A204.1 (cell line): Measurements from ENCODE around the gene ALOX5.

Experiments used
- FAIRE-seq: peaks from 2 replicates; lab custom pipeline; 2012; peaks lifted over from hg19 to GRCh38; lab: Jason Lieb, UNC

ALOX5 gene

GRCh38 chr10:45425621-45426563 lies 51.9 kb downstream of the ALOX5 start:
- FAIRE-seq = no peak

- no peak for FAIRE-seq
Measured at GRCh38 chr10:45427262-45427969, 53.4 kb downstream of the ALOX5 start.

DNA sequence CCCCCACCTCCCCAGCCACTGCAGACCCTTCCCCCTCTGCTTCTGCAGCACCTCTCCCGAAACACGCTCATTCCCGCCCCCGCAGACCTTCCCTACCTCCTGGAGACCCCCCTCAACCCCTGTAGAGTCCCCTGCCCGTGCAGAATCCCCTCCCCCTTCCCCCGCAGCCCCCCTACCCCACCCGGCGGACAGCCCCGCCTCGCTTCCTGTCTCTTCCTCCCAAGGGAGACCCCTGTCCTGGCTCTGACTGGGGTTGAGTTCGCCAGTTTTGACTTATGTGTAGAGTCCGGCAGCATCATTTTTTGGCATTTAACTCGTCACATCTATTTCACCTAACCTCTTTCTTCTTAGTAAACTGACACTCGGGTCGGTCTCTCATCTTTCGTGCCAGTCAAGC lies 54.0 kb downstream of the ALOX5 start:
- no peak for FAIRE-seq

DNA sequence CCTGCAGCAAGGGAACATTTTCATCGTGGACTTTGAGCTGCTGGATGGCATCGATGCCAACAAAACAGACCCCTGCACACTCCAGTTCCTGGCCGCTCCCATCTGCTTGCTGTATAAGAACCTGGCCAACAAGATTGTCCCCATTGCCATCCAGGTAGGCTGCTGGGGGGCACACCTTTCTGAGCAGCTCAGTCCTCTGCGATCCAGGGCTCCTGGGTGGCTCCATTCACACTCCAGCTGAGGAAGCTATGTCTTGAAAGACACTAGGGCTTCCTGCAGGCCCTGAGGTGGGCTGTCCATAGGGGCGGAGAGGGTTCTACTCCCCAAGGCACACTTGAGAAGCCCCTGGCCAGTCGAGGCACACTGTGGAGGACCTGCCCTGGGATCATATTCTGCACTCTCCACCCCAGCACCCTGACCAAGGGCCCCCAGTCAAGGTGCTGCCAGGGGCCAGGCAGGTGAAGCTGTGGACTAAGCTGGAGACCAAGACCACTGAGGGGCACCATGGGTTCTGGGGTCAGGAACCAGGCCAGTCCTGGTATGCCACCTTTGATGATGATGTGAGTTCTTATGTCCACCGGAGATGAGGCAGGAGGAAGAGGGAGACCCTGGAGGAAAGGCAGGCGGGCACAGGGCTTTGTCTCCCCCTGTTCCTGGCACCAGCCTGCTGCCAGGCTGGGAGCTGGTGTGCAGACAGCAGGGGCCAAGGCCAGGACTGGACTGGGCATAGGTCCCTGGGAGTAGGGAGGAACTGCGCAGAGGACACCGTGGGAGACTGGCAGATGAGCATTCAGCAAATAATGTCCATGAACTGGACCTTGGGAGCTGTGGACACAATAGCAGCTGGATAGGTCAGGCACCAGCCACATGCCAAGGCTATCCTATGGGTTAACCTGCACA lies 54.8 kb downstream of the ALOX5 start:
- FAIRE-seq = no peak

- no peak for FAIRE-seq
Measured at GRCh38 chr10:45429790-45430189, 55.8 kb downstream of the ALOX5 start.

DNA sequence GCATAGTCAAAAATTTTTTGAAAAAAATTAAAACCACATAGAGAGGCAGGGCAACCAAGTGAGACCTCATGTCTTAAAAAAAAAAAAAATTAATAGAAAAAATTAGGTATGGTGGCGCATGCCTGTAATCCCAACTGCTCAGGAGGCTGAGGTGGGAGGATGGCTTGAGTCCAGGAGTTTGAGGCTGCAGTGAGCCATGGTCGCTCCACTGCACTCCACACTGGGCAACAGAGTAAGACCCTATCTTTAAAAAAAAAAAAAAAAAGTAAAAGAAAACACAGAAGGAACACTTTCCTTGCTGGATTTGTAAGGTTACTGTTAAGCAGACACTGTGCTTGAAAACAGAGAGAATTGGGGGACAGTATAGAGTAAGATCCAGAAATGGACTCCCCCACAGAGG lies 58.1 kb downstream of the ALOX5 start:
- no peak for FAIRE-seq

DNA sequence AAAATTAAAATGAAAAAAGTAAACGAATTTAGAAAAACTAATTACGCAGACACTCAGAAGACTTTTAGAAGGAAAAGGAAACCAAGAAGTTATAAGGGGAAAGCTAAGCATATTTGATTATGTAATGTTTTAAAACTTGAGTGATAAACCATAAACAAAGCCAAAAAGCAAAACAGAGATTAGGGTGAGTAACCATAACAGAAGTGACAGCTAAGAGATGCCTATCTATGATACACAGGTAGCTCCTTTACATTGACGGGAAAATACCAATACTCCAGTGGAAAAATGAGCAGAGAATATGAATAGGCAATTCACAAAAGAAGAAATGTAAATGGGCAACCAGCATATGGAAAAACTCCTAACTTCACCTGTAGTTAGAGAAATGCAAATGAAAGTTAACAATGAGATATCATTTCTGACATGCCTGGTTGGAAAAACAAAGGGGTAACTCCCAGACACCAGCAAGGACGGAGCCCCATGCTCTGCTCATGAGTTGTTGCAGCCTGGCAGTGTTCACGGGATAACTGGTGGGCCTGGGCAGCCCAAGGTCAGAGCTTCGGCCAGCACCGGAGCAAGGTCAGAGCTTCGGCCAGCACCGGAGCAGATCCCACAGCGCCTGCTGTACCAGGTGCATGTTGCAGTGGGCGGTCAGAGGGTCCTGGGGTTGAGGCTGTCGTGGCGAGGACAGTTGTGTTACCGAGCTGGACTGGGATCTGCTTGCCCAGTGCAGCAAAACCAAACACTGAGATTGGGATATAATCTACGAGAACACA lies 58.9 kb downstream of the ALOX5 start:
- FAIRE-seq = no peak

GRCh38 chr10:45433716-45434469 lies 59.9 kb downstream of the ALOX5 start:
- no peak for FAIRE-seq

DNA sequence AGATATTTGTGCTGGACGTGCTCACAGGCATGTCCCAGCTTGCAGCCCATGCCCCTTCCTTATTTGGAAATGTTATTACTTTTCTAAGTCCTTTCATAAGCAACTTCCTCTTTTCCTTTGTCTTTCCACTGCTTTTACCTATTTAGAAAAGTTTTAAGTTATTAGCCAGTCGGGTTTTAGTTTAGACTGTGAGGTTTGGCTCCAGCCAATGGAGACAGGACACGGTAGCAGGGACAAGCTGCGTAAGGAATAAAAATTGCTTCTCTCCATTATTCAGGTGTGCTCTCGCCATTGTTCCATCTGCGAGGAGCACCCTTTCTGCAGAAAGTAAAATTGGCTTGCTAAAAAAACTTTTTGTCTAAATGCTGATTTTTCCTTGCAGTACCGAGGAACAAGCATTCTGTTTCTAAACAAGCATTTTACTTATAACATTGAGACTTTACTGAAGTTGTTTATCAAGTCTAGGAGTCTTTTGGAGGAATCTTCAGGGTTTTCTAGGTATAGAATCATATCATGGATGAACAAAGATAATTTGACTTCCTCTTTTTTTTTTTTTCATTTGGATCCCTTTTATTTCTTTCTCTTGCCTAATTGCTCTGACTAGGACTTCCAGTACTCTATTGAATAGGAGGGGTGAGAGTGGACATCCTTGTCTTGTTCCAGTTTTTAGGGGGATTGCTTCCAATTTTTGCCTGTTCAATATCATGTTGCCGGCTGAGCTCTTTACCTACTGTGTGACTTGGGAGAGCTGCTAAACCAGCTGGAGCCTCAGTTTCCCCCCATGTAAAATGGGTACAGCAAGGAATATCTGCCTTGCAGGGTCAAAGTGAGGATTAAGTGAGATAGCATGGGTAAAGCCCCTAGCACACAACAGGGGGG lies 63.8 kb downstream of the ALOX5 start:
- FAIRE-seq = no peak

GRCh38 chr10:45438466-45439090 lies 64.6 kb downstream of the ALOX5 start:
- FAIRE-seq = no peak

DNA sequence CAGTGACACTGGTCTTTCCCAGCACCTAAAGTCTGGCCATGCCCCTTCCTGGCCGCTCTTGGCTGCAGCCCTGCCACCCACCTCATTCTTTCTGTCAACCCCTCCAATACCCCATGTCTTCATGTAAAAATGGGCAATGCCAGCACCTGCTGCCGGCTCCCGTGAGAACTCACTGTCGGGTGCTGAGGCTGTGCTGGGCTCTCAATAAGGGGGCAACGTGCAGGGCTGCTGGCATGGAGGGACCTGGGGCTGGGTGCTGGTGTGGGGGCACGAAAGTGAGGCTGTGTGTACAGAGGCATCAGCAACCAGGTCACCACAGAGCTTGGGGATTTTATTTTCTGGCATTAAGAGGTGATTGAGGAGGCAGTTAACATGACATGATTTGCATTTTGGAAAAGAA lies 65.3 kb downstream of the ALOX5 start:
- no peak for FAIRE-seq

- no peak for FAIRE-seq
Measured at GRCh38 chr10:45439873-45440272, 65.9 kb downstream of the ALOX5 start.

DNA sequence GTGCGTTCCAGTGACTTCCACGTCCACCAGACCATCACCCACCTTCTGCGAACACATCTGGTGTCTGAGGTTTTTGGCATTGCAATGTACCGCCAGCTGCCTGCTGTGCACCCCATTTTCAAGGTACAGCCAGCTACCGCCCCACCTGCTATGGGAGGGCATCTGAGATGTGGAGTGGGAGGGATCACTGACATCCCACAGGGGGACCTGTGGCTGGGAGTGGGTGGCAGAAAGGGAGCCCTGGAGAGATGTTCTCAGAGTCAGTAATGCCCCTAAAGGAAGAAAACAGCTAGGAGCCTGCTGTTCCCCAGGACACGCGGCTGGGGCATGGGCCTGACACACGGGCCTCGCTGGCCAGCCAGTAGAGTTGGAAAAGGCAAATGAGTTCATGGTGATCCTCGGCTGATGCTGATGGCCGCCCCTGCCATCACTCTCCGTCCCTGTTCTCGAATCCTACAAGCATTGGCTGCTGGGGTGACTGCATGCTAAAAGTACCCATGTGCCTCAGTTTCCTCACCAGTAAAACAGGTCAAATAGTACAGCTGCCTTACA lies 66.6 kb downstream of the ALOX5 start:
- no peak for FAIRE-seq

- FAIRE-seq = no peak
Measured at GRCh38 chr10:45441239-45442190, 67.5 kb downstream of the ALOX5 start.

- FAIRE-seq = no peak
Measured at GRCh38 chr10:45442251-45442650, 68.2 kb downstream of the ALOX5 start.

GRCh38 chr10:45442662-45443061 lies 68.6 kb downstream of the ALOX5 start:
- no peak for FAIRE-seq

DNA sequence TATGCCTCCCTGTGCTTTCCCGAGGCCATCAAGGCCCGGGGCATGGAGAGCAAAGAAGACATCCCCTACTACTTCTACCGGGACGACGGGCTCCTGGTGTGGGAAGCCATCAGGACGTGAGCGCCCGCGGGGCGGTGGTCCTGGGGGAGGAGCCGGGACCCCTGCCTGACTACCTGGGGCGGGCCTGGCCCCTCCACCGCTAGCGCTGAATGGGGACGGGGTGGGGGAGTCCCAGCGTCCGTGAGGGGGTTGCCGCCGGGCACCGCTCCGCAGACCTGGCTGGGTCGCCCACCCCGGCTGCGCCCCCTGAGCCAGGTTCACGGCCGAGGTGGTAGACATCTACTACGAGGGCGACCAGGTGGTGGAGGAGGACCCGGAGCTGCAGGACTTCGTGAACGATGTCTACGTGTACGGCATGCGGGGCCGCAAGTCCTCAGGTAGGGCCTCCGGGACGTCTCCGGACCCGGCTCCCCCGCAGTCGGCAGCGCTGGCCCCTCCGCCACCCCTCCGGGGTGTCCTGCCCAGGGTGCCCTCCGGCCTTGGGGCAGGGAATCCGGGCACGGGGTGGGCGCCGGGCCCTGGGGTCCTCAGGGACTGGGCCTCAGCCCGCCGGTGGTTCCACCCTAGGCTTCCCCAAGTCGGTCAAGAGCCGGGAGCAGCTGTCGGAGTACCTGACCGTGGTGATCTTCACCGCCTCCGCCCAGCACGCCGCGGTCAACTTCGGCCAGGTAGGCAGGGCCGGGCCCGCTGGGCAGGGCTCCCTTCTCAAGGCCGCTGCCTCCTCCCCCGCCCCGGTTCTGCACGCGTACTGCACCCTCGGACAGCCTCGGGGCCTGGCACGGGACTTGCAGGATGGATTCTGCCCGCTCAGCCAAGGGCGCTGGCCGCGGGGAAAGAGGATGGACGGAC lies 69.3 kb downstream of the ALOX5 start:
- no peak for FAIRE-seq
